WI38 (cell line): ENCODE data around the gene RSPH3.
"Not testable (repeated sequence)": the region's sequence is repeated elsewhere in the genome, so short reads cannot be mapped to it uniquely, and the experiment has no call there.

Experiments
- H3K4me3 ChIP-seq: 2 replicates; pipeline ENCODE4 v1.5.1; 2011; ENCODE audit warnings: low read depth, mild to moderate bottlenecking, control low read depth, low read length
- TF ChIP-seq, protein P1 (sequence below): IDR thresholded peaks from 2 replicates; pipeline ENCODE4 v1.5.1; 2012; ENCODE audit warnings: low read depth, mild to moderate bottlenecking, control low read depth, low read length

RSPH3 gene

GRCh38 chr6:159036673-159037072 is 36.7 kb upstream of the RSPH3 start:
- TF ChIP-seq, protein P1, sequence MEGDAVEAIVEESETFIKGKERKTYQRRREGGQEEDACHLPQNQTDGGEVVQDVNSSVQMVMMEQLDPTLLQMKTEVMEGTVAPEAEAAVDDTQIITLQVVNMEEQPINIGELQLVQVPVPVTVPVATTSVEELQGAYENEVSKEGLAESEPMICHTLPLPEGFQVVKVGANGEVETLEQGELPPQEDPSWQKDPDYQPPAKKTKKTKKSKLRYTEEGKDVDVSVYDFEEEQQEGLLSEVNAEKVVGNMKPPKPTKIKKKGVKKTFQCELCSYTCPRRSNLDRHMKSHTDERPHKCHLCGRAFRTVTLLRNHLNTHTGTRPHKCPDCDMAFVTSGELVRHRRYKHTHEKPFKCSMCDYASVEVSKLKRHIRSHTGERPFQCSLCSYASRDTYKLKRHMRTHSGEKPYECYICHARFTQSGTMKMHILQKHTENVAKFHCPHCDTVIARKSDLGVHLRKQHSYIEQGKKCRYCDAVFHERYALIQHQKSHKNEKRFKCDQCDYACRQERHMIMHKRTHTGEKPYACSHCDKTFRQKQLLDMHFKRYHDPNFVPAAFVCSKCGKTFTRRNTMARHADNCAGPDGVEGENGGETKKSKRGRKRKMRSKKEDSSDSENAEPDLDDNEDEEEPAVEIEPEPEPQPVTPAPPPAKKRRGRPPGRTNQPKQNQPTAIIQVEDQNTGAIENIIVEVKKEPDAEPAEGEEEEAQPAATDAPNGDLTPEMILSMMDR = no peak
- H3K4me3 ChIP-seq = no peak overlapping the region

DNA sequence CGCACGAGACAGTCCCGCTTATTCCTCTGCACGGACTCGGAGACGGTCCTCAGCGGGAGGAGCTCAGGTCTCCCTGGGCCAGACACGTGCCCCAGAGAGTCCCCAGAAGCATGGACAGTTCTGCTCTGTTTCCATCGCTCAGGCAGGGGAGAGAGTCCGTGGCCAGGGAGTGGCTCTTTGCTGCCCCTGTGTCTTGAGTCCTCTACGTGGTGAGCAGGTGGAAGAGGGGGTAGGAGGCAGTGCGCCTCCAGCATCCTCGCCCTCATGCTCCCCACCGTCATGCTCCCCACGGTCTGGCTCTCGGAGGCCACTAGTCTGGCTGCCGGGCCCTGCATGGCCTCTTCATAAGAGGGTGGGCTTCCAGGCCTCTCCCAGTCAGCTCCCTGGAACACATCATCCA is 35.9 kb upstream of the RSPH3 start:
- TF ChIP-seq, protein P1 = no peak
- H3K4me3 ChIP-seq = no peak overlapping the region

GRCh38 chr6:159033160-159034049 is 33.4 kb upstream of the RSPH3 start:
- TF ChIP-seq, protein P1 = no peak
- H3K4me3 ChIP-seq = no peak overlapping the region

- no peak overlapping the region for H3K4me3 ChIP-seq
- TF ChIP-seq, protein P1 = no peak
These were observed 31.8 kb upstream of the RSPH3 start for GRCh38 chr6:159031846-159032245.

DNA sequence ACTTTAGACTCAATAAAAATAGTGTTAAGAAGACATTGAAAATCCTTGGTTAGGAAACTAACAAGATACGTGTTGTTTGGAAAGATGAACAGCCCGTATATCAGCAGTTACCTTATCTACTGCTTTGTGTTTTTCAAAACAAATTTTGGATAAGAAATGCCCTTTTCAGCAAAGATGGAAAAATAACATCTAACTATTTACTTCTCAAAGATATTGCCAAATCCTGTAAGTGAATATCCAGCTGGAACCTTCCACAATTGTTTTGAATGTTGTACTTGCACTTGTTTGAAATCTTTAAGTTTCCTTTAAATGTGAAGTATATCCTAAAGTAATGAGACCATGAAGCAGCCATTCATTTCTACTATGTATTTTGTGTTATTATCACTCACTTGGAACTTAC is 30.2 kb upstream of the RSPH3 start:
- no peak overlapping the region for H3K4me3 ChIP-seq
- TF ChIP-seq, protein P1 = no peak

- not testable (repeated sequence) for H3K4me3 ChIP-seq
These were observed 25.2 kb upstream of the RSPH3 start for GRCh38 chr6:159025224-159025623.

- TF ChIP-seq, protein P1 = no peak
- H3K4me3 ChIP-seq = no peak overlapping the region
These were observed 23.9 kb upstream of the RSPH3 start for GRCh38 chr6:159023893-159024292.
